ENCODE results near the gene NTPCR.
A peak's percentile ranks its signal among the peaks of the same experiment; 100 is the strongest.
"Not testable (repeated sequence)": the region's sequence is repeated elsewhere in the genome, so short reads cannot be mapped to it uniquely, and the experiment has no call there.

Gene NTPCR

DNA sequence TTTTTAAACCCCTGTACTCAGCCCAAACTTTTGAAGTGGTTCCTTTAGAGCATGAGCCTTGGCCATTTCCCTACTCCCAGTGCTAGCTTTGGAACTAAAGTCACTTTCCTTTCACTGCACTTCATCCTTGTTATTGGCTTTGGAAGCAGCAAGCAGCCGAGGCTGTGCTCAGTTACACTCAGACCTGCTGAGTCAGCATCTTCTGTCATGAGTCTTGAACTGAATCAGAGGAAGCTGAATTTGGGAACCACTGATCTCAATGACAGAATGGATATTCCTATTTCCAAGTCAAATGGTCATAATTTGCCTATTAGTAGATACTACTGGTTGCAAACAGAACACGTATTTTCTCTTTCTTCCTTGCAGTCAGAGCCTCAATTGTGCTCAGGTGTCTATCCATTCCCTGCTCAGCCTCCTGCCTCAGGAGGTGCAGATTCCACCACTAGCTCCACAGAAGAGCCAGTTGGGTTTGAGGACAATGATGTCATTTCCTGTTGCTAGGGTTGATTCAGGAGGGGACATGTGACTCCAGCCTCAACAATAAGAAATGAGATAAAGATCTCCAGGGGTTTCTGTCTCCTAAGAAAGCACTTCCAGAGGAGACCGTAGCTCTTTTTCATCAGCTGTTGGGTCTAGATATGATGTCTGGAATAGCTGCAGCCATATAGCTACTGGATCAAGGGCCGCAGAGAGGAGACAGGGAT lies 44.9 kb upstream of the NTPCR start:
- DNase-seq (ENCODE audit: insufficient read length, low spot score) (no peak), FAIRE-seq (peak; percentile 48)
- no peak for TF ChIP-seq CTCF (IDR thresholded peaks at IDR 0.05; ENCODE audit: insufficient read depth, missing control alignments)

- FAIRE-seq: no peak
- no peak for TF ChIP-seq CTCF (IDR thresholded peaks at IDR 0.05; ENCODE audit: insufficient read depth, missing control alignments)
- DNase-seq (ENCODE audit: insufficient read length, low spot score): no peak
Measured at GRCh38 chr1:232906441-232906840, 44.0 kb upstream of the NTPCR start.

GRCh38 chr1:232908831-232909230 lies 41.6 kb upstream of the NTPCR start:
- DNase-seq (ENCODE audit: insufficient read length, low spot score) (no peak), FAIRE-seq (no peak)
- no peak for TF ChIP-seq CTCF (IDR thresholded peaks at IDR 0.05; ENCODE audit: insufficient read depth, missing control alignments)

GRCh38 chr1:232909752-232910151 lies 40.7 kb upstream of the NTPCR start:
- no peak for TF ChIP-seq CTCF (IDR thresholded peaks at IDR 0.05; ENCODE audit: insufficient read depth, missing control alignments)
- DNase-seq (ENCODE audit: insufficient read length, low spot score) (no peak), FAIRE-seq (peak; percentile 51)

- no peak for TF ChIP-seq CTCF (IDR thresholded peaks at IDR 0.05; ENCODE audit: insufficient read depth, missing control alignments)
- no peak for FAIRE-seq
- no peak for DNase-seq (ENCODE audit: insufficient read length, low spot score)
Measured at GRCh38 chr1:232911027-232911599, 39.3 kb upstream of the NTPCR start.

GRCh38 chr1:232912845-232913580 lies 37.4 kb upstream of the NTPCR start:
- DNase-seq (ENCODE audit: insufficient read length, low spot score): no peak
- no peak for FAIRE-seq

GRCh38 chr1:232914271-232914670 lies 36.1 kb upstream of the NTPCR start:
- FAIRE-seq: peak; percentile 32

More at GRCh38 chr1:232912845-232913580, 37.4 kb upstream of the NTPCR start:
- no peak for TF ChIP-seq CTCF (IDR thresholded peaks at IDR 0.05; ENCODE audit: insufficient read depth, missing control alignments)

More at GRCh38 chr1:232914271-232914670, 36.1 kb upstream of the NTPCR start:
- not testable (repeated sequence) for DNase-seq (ENCODE audit: insufficient read length, low spot score)

All from D721Med (cell line).